GM23338 (cell line): ENCODE results near the gene FBXW7. TPM values are rescaled to one million over a fixed set of nuclear protein-coding genes. Genes with fewer than 3 reads are reported as not detected.

Experiments
- ATAC-seq: fragments of 200-7000 bp; cut with Tn5 transposase; 3 replicates; pipeline ENCODE4 v1.9.1; 2020
- DNase-seq: peaks from one replicate; pipeline ENCODE4 v3.0.0-alpha.2; 2015; ENCODE audit warnings: low spot score
- H2AFZ ChIP-seq: fragments of 200-600 bp; sonication (generic); 2 replicates; pipeline ENCODE4 v1.8.0; 2016; ENCODE audit warnings: antibody characterized with exemption, mild to moderate bottlenecking, moderate library complexity
- H3F3A ChIP-seq: fragments of 200-600 bp; sonication (generic); replicated peaks from 2 replicates; pipeline ENCODE4 v1.8.0; 2017; ENCODE audit warnings: antibody characterized with exemption, mixed run types, low read depth
- H3K27ac ChIP-seq: fragments of 200-600 bp; sonication (generic); 2 replicates; pipeline ENCODE4 v1.6.1; 2016; ENCODE audit warnings: low read depth
- H3K27me3 ChIP-seq: fragments of 200-600 bp; sonication (generic); 2 replicates; pipeline ENCODE4 v1.8.0; 2016; ENCODE audit warnings: mild to moderate bottlenecking, mixed run types, moderate library complexity; ENCODE audit not compliant: insufficient read depth
- H3K36me3 ChIP-seq: fragments of 200-600 bp; sonication (generic); 2 replicates; pipeline ENCODE4 v1.8.0; 2016; ENCODE audit warnings: mild to moderate bottlenecking; ENCODE audit not compliant: insufficient read depth
- H3K4me1 ChIP-seq: fragments of 200-600 bp; sonication (generic); 2 replicates; pipeline ENCODE4 v1.8.0; 2016; ENCODE audit warnings: mild to moderate bottlenecking, moderate library complexity; ENCODE audit not compliant: insufficient read depth
- H3K4me2 ChIP-seq: fragments of 200-600 bp; sonication (generic); 2 replicates; pipeline ENCODE4 v1.7.1; 2017; ENCODE audit warnings: mixed run types
- H3K4me3 ChIP-seq: fragments of 200-600 bp; sonication (generic); 2 replicates; pipeline ENCODE4 v1.6.1; 2016; ENCODE audit warnings: mixed run types
- H3K79me2 ChIP-seq: fragments of 200-600 bp; sonication (generic); replicated peaks from 2 replicates; pipeline ENCODE4 v1.8.0; 2017; ENCODE audit warnings: mild to moderate bottlenecking; ENCODE audit not compliant: insufficient read depth
- H3K9me2 ChIP-seq: fragments of 200-600 bp; sonication (generic); 2 replicates; pipeline ENCODE4 v1.8.0; 2017; ENCODE audit not compliant: insufficient read depth
- H4K20me1 ChIP-seq: fragments of 200-600 bp; sonication (generic); replicated peaks from 2 replicates; pipeline ENCODE4 v1.8.0; 2017; ENCODE audit warnings: mild to moderate bottlenecking; ENCODE audit not compliant: insufficient read depth
- H3K27ac Mint-ChIP-seq: 2 replicates; pipeline ENCODE4 v1.8.0; 2020; ENCODE audit warnings: inconsistent platforms, mild to moderate bottlenecking, moderate library complexity, mixed read lengths
- H3K27me3 Mint-ChIP-seq: 3 replicates; pipeline ENCODE4 v1.8.0; 2022; ENCODE audit warnings: low read depth, mild to moderate bottlenecking, moderate library complexity, mixed read lengths, inconsistent platforms; ENCODE audit not compliant: insufficient read depth, poor library complexity
- H3K36me3 Mint-ChIP-seq: 3 replicates; pipeline ENCODE4 v1.8.0; 2021; ENCODE audit warnings: low read depth, mild to moderate bottlenecking, inconsistent platforms, moderate library complexity, mixed read lengths
- H3K4me1 Mint-ChIP-seq: 3 replicates; pipeline ENCODE4 v1.8.0; 2020; ENCODE audit warnings: mild to moderate bottlenecking, inconsistent platforms, mixed read lengths
- H3K4me3 Mint-ChIP-seq: 3 replicates; pipeline ENCODE4 v1.8.0; 2021; ENCODE audit warnings: moderate library complexity, mild to moderate bottlenecking, inconsistent platforms, mixed read lengths
- H3K9me3 Mint-ChIP-seq: 3 replicates; pipeline ENCODE4 v1.8.0; 2020; ENCODE audit warnings: moderate library complexity, mild to moderate bottlenecking, inconsistent platforms, mixed read lengths
- CREB1 ChIP-seq: fragments of 250-450 bp; sonication (Bioruptor Pico); IDR thresholded peaks from 2 replicates; pipeline ENCODE4 v1.5.0; 2020; ENCODE audit warnings: low read depth, mild to moderate bottlenecking, moderate library complexity
- EZH2 ChIP-seq: fragments of 200-600 bp; sonication (generic); IDR thresholded peaks from one replicate; pipeline ENCODE4 v1.8.0; 2017; ENCODE audit warnings: antibody characterized with exemption, mild to moderate bottlenecking, low read depth; ENCODE audit not compliant: unreplicated experiment
- NANOG ChIP-seq: IDR thresholded peaks from 2 replicates; pipeline ENCODE4 v1.6.1; 2016; ENCODE audit warnings: antibody characterized with exemption, borderline replicate concordance
- STAT1 ChIP-seq: IDR thresholded peaks from one replicate; pipeline ENCODE4 v1.6.1; 2016; ENCODE audit warnings: antibody characterized with exemption; ENCODE audit not compliant: unreplicated experiment
- ZNF114 ChIP-seq: fragments of 250-450 bp; sonication (Bioruptor Pico); IDR thresholded peaks from 2 replicates; pipeline ENCODE4 v1.5.0; 2020; ENCODE audit warnings: mild to moderate bottlenecking, moderate library complexity
- ZNF331 ChIP-seq: fragments of 250-450 bp; sonication (Bioruptor Pico); IDR thresholded peaks from 2 replicates; pipeline ENCODE4 v1.5.0; 2020; ENCODE audit warnings: low read depth, mild to moderate bottlenecking, moderate library complexity
- polyA plus RNA-seq: library from polyadenylated mRNA; unstranded; fragments of >200 nt; fragmentation: Nextera tagmentation; extraction: Ambion mirVana; gene quantifications from 2 replicates; pipeline ENCODE4 v1.2.1, GENCODE V29; 2016
- total RNA-seq: library from RNA; depleted of rRNA; stranded (reverse); fragments of >200 nt; shearing (Covaris generic); gene quantifications from 2 replicates; pipeline ENCODE4 v1.2.3, GENCODE V29; 2014
- TF ChIP-seq, protein P1 (sequence below), 2 experiments: fragments of 200-600 bp in 1 of 2; sonication (generic) in 1 of 2; conservative IDR thresholded peaks; 2 replicates each; pipeline versions ENCODE4 v1.5.1 to v1.6.1; 2016 to 2017; ENCODE audit warnings: antibody characterized with exemption in 2 of 2, low read depth in 2 of 2, mild to moderate bottlenecking in 2 of 2, moderate library complexity in 1 of 2
- TF ChIP-seq, protein P2 (sequence below): IDR thresholded peaks from 2 replicates; pipeline ENCODE4 v1.6.1; 2016; ENCODE audit warnings: antibody characterized with exemption
- TF ChIP-seq, protein P3 (sequence below): fragments of 250-450 bp; sonication (Bioruptor Pico); IDR thresholded peaks from 2 replicates; pipeline ENCODE4 v1.5.0; 2020; ENCODE audit warnings: mild to moderate bottlenecking, moderate library complexity

Gene FBXW7
- total and polyA plus RNA-seq, 2 experiments from 2014 or later = 25.8 to 34.7 TPM

DNA sequence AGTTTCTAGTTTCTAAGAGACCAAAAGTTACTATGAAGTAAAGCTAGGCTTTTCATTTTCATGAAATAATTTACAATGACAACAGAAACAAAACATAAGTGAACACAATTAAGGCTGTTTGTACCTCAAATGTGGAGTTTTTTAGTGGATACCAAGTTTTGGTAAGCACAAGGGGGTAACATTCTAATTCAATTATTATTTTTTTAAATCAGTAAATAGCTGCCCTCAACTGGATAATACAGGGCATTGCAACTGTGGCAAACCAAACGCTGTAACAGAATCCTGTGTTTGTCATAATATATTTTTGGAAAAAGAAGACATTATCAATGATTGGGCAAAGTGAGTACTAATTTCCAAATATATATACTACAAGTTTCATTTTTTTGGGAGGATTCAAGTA lies 150.3 kb downstream of the FBXW7 start:
- Mint-ChIP-seq H3K4me1 (peaks cover 14% of the 10 kb centered on the region; the same call in 2 of the 3 replicates), H3K27me3 (no peaks in the 10 kb centered on the region), H3K9me3 (no peaks in the 10 kb centered on the region), H3K36me3 (no peaks in the 10 kb centered on the region), H3K27ac (no peak overlapping the region), H3K4me3 (no peak overlapping the region)
- peaks cover 13% of the 10 kb centered on the region; the same call in 1 of the 2 replicates for H3K79me2 ChIP-seq
- no peak overlapping the region for H3K4me2 ChIP-seq
- no peak overlapping the region for H2AFZ ChIP-seq
- no peaks in the 10 kb centered on the region for H3K27me3 ChIP-seq
- peaks cover 16% of the 10 kb centered on the region; the same call in 1 of the 2 replicates for H3K4me1 ChIP-seq
- no peak overlapping the region for H3K27ac ChIP-seq
- ATAC-seq (no peak), DNase-seq (peak; percentile 21)
- no peaks in the 10 kb centered on the region for H4K20me1 ChIP-seq
- TF ChIP-seq, protein P1, sequence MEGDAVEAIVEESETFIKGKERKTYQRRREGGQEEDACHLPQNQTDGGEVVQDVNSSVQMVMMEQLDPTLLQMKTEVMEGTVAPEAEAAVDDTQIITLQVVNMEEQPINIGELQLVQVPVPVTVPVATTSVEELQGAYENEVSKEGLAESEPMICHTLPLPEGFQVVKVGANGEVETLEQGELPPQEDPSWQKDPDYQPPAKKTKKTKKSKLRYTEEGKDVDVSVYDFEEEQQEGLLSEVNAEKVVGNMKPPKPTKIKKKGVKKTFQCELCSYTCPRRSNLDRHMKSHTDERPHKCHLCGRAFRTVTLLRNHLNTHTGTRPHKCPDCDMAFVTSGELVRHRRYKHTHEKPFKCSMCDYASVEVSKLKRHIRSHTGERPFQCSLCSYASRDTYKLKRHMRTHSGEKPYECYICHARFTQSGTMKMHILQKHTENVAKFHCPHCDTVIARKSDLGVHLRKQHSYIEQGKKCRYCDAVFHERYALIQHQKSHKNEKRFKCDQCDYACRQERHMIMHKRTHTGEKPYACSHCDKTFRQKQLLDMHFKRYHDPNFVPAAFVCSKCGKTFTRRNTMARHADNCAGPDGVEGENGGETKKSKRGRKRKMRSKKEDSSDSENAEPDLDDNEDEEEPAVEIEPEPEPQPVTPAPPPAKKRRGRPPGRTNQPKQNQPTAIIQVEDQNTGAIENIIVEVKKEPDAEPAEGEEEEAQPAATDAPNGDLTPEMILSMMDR (conservative IDR thresholded peaks at IDR 0.05; ENCODE audit: low read depth in 2 of 2) = peak; percentile 46 to 74
- TF ChIP-seq ZNF114 (CRISPR knock-in tag) (no peak), CREB1 (CRISPR knock-in tag) (no peak), STAT1 (no peak), ZNF331 (CRISPR knock-in tag) (no peak)
- TF ChIP-seq, protein P2, sequence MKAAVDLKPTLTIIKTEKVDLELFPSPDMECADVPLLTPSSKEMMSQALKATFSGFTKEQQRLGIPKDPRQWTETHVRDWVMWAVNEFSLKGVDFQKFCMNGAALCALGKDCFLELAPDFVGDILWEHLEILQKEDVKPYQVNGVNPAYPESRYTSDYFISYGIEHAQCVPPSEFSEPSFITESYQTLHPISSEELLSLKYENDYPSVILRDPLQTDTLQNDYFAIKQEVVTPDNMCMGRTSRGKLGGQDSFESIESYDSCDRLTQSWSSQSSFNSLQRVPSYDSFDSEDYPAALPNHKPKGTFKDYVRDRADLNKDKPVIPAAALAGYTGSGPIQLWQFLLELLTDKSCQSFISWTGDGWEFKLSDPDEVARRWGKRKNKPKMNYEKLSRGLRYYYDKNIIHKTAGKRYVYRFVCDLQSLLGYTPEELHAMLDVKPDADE = no peak
- no peak overlapping the region for H3K4me3 ChIP-seq
- no peaks in the 10 kb centered on the region for H3K9me2 ChIP-seq
- no peaks in the 10 kb centered on the region for H3K36me3 ChIP-seq
- H3F3A ChIP-seq = no peaks in the 10 kb centered on the region

DNA sequence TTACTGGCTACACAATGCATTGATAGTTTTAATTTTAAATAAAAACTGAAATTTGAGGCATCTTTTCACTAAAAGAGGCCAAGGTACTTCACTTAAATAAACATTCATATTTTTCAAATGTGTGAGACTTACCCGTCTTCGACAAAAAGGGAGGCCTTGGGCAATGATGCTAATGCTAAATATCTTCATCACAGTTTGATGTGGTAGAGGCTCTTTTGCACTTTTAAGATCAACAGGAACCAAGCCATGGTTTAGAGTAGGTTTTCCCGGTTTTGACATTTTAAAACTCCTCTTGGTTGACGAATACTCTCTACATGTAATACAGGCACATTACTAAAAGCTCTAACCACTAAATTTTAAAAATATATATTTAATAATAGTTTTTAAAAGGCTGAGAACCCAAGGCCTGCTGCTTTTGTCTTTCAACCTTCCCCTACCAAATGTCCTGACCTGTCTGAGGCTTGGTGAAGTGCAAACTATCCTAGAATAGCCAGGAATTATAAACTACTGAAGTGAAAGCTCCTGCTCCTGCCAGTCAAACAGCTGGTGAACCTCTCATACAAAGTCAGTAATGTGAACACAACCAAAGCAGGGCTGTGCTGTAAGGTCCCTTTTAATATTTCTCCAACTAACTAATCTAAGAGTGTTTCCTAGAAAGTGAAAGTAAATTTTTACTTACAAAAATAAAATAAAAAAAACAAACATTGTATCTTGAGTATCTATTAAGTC lies 153.7 kb downstream of the FBXW7 start:
- Mint-ChIP-seq H3K27ac (no peak overlapping the region; the same call in 1 of the 2 replicates), H3K27me3 (no peaks in the 10 kb centered on the region)
- H3K27ac ChIP-seq = no peak overlapping the region

More for the DNA sequence above, 153.7 kb downstream of the FBXW7 start:
- no peak for TF ChIP-seq ZNF331 (CRISPR knock-in tag)
- TF ChIP-seq CREB1 (CRISPR knock-in tag) = no peak
- no peak for TF ChIP-seq EZH2
- no peak for TF ChIP-seq NANOG
- no peak for TF ChIP-seq ZNF114 (CRISPR knock-in tag)
- TF ChIP-seq, protein P3, sequence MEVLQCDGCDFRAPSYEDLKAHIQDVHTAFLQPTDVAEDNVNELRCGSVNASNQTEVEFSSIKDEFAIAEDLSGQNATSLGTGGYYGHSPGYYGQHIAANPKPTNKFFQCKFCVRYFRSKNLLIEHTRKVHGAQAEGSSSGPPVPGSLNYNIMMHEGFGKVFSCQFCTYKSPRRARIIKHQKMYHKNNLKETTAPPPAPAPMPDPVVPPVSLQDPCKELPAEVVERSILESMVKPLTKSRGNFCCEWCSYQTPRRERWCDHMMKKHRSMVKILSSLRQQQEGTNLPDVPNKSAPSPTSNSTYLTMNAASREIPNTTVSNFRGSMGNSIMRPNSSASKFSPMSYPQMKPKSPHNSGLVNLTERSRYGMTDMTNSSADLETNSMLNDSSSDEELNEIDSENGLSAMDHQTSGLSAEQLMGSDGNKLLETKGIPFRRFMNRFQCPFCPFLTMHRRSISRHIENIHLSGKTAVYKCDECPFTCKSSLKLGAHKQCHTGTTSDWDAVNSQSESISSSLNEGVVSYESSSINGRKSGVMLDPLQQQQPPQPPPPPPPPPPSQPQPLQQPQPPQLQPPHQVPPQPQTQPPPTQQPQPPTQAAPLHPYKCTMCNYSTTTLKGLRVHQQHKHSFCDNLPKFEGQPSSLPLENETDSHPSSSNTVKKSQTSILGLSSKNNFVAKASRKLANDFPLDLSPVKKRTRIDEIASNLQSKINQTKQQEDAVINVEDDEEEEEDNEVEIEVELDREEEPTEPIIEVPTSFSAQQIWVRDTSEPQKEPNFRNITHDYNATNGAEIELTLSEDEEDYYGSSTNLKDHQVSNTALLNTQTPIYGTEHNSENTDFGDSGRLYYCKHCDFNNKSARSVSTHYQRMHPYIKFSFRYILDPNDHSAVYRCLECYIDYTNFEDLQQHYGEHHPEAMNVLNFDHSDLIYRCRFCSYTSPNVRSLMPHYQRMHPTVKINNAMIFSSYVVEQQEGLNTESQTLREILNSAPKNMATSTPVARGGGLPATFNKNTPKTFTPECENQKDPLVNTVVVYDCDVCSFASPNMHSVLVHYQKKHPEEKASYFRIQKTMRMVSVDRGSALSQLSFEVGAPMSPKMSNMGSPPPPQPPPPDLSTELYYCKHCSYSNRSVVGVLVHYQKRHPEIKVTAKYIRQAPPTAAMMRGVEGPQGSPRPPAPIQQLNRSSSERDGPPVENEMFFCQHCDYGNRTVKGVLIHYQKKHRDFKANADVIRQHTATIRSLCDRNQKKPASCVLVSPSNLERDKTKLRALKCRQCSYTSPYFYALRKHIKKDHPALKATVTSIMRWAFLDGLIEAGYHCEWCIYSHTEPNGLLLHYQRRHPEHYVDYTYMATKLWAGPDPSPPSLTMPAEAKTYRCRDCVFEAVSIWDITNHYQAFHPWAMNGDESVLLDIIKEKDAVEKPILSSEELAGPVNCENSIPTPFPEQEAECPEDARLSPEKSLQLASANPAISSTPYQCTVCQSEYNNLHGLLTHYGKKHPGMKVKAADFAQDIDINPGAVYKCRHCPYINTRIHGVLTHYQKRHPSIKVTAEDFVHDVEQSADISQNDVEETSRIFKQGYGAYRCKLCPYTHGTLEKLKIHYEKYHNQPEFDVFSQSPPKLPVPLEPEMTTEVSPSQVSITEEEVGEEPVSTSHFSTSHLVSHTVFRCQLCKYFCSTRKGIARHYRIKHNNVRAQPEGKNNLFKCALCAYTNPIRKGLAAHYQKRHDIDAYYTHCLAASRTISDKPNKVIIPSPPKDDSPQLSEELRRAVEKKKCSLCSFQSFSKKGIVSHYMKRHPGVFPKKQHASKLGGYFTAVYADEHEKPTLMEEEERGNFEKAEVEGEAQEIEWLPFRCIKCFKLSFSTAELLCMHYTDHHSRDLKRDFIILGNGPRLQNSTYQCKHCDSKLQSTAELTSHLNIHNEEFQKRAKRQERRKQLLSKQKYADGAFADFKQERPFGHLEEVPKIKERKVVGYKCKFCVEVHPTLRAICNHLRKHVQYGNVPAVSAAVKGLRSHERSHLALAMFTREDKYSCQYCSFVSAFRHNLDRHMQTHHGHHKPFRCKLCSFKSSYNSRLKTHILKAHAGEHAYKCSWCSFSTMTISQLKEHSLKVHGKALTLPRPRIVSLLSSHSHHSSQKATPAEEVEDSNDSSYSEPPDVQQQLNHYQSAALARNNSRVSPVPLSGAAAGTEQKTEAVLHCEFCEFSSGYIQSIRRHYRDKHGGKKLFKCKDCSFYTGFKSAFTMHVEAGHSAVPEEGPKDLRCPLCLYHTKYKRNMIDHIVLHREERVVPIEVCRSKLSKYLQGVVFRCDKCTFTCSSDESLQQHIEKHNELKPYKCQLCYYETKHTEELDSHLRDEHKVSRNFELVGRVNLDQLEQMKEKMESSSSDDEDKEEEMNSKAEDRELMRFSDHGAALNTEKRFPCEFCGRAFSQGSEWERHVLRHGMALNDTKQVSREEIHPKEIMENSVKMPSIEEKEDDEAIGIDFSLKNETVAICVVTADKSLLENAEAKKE = no peak
- ATAC-seq = no peak
- no peaks in the 10 kb centered on the region for H3K36me3 Mint-ChIP-seq
- no peak overlapping the region for H2AFZ ChIP-seq
- H3K4me1 ChIP-seq = peaks cover 16% of the 10 kb centered on the region; the same call in 1 of the 2 replicates
- H3K4me2 ChIP-seq = no peak overlapping the region
- no peaks in the 10 kb centered on the region for H3K27me3 ChIP-seq
- H3K4me1 Mint-ChIP-seq = peaks cover 14% of the 10 kb centered on the region; the same call in 2 of the 3 replicates
- no peaks in the 10 kb centered on the region for H3K9me2 ChIP-seq
- H3K9me3 Mint-ChIP-seq = no peaks in the 10 kb centered on the region
- H3K4me3 Mint-ChIP-seq = no peak overlapping the region
- H4K20me1 ChIP-seq = no peaks in the 10 kb centered on the region
- no peaks in the 10 kb centered on the region for H3F3A ChIP-seq
- H3K79me2 ChIP-seq = peaks cover 13% of the 10 kb centered on the region; the same call in 1 of the 2 replicates
- no peaks in the 10 kb centered on the region for H3K36me3 ChIP-seq
- H3K4me3 ChIP-seq = no peak overlapping the region
- no peak for DNase-seq
